Measurements from ENCODE around the gene KNCN.

The KNCN gene

DNA sequence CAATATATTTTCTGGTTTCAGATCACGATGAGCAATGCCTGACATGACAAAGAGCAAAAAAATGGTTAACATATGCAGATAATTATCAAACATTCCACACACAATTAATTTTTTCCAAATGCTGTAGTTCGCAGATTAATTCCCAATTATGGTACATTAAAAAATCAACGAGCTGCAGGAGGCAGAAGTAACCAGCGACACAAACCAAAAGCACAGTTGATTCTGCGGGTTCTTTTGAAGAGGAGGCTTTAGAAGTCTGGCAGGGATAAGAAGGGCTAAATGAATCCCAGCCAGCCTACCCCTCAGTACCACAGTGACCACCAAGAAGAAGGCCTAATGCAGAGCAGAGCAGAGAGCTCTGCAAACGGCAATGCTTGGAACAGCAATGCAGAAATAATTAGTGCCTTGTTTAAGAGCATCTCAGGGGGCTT is 17.0 kb upstream of the KNCN start:
- no peak for DNase-seq (ENCODE audit: low read depth)

DNA sequence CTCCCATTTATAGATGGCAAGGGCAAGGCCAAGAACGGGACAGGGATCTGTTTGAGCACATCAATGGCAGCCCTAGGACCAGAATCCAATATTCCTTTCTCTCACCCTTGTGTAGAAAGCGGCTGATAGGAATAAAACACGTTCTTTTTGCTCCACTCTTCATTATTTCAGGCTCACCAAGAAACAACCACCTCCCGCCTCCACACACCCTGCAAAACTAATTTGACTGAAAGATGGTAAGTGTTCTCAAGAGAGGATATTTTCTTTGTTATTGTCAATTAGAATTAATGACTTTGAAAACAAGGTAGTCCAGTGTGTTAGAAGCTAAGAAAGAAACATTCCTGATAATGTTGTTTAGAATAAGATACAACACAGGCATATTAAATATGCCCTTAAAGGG is 11.9 kb upstream of the KNCN start:
- no peak for DNase-seq (ENCODE audit: low read depth)

DNA sequence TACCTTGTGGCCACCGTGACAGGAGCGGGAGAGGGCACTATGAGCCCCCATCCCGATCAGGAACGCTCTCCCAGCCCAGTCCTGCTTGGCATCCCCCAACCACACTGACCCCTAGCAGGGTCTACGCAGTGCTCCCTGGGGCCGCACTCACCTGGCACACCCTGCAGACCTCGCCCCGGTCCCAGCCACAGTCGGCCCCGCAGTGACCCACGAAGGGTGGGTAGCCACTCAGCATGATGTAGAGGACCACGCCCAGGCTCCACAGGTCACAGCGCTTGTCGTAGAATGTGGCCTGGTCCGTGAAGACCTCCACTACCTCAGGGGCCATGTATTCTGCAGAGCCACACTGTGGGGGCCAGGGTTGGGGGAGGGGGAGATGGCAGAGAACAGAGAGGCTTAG is 11.1 kb upstream of the KNCN start:
- no peak for DNase-seq (ENCODE audit: low read depth)

DNA sequence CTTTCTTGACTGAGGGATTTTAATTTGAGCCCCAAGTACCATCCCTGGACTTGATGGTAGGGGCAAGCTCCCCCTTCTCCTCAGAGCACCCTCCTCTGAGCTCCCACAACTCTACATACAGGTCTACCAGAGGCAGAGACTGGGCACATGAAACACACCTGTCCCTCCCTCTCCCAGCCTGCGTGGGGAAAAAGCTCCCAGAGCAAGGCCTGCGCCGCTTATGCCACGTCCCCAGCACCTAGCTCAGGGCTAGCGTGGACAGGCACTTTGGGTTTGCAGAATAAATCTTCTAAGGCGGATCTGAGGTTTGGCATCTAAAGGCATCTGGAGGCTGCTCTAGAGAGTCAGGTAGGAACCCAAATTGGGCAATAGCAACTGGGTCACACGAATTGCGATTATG is 7.5 kb upstream of the KNCN start:
- DNase-seq (ENCODE audit: low read depth), result no peak

DNA sequence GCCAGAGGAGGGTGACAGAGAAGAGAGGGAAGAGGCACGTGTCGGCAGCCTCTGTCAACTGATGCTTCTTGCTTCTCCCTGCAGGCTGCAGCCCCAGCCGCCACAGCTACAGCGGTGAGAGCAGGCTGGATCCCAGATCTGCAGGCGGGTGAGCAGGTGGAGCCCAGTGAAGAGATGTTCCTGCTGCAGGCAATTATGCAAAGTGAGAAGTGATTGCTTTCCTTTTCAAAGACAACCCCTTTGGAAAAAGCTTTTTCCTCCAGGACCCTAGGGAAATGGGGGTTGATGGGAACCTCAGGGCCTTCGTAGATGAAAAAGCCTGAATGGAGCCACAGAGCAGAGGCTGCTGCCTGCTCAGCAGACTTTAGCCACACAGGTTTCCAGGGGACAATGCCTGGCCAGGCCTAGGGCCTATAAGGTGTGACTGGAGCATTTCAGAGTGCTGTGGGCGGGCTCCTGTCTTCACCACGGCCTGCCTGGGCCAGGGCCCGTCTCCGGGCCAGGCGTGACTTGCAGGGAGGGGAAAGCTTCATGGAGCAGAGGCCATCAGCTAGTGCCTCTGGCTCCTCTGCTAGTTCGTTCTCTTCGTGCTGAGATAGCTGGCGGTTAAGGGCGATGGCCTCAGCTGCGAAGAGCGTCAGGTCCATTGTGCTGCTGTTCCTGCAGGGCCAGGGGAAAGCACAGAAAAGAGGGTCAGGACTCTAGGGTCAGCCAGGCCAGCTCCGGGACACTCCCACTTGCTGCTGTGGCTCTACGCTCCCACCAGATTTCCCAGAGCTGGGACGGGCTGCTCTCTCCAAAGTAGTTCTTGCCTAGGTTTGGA is 6.9 kb upstream of the KNCN start:
- no peak for DNase-seq (ENCODE audit: low read depth)

DNA sequence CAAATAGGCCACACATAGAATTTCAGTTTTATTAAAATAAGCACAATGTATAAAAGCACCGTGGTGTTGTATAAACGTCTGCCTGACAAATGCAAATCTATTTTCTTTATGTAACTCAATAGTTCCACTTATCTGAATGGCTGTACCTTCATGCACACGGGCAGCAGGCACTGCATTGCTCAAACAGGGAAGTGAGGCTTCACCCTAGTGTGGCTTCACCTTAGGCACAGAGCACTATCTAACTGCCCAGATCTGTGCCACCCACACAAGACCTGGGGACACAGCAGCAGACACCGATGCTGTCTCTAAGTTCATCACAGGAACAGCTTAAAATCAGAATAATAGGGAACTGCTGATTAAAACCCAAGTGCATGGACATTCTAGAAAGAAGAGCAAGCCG is 6.0 kb upstream of the KNCN start:
- no peak for DNase-seq (ENCODE audit: low read depth)

DNA sequence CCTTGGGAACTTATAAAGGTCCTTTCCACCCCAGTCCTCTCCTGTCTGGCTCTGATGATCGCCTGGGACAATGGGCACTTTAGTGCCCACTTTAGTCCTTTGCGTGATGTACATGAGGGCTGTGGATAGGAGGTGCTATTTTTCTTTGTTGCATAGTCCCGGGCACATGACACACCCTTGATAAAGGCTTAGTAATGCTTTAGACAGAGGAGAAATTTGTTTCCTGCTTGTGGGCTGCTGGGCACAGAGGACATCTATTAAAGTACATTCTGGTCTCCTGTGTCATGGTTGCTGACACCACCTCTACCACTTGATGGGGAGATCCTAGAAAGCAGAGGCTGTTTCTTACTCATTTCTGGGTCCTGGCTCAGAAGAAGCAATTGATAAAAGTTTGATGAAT is 5.4 kb upstream of the KNCN start:
- DNase-seq (ENCODE audit: low read depth), result no peak

DNA sequence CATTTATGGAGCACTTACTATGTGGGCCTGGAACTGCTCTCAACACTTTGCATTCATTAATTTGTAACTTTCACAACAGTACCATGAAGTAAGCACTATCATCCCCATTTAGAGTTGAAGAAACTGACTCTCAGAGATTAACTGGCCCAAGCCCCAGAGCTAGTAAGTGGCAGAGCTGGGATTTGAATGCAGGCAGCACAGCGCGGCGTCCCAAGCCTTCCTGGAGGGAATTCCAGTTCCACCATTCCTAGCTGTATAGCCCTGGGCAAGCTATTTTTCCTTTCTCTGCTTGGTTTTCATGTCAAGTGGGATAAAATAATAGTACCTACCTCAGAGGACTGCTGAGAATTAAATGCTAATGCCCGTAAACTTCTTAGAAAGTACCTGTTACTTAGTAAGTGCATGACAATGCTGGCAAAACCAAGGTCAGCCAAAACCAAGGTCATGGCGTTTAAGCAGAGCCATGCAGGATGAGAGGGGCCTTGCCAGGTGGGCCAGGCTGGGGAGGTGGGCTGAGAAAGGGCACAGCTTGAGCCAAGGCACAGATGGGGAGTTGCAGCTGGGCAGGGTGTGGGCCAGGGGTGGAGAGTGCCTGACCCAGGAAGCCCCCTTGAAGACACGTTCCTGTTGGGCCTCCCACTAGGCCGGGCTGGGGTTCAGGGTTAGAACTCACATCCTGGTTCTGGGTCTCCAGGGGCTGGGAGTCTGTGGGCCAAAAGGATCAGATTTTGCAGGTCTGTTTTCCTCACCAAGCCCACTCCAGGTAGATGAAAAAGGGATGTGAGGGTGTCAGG is 4.6 kb upstream of the KNCN start:
- DNase-seq (ENCODE audit: low read depth), result no peak

DNA sequence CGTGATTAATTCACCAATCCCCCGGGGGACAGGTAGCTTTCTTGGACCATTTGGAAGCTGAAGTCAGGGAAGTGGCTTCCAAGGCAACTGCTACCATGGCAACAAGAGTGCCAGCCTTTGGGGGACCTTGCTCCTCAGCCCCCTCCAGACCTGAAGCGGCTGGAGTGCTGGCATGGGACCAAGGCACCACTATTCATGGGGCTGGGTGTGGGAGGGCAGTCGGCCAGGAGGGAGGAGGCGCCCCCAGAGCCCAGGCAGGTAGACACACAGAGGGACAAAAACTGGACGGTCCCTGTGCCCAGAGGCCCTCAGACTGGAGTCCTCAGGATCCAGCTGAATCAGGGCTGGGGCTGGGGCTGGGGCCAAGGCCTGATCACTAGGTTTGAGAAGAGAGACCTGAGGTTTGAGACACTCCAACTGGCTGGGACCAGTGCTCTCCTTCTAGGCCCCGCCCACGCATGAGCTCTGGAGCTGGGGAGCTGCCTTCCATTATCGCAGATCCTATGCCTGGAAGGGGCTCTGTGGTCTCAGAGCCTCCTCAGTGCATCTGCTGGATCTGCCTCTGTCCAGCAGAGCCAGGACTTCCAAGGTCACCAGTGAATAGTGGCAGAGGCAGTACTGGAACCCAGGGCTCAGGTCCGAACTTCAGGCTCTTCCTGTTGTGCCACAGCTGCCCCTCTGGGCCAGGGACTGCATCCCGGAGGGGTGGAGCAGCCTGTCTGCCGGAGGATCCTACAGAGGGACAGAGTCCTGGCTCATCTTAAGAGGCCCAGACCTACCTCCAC is 3.3 kb upstream of the KNCN start:
- DNase-seq (ENCODE audit: low read depth), result no peak

DNA sequence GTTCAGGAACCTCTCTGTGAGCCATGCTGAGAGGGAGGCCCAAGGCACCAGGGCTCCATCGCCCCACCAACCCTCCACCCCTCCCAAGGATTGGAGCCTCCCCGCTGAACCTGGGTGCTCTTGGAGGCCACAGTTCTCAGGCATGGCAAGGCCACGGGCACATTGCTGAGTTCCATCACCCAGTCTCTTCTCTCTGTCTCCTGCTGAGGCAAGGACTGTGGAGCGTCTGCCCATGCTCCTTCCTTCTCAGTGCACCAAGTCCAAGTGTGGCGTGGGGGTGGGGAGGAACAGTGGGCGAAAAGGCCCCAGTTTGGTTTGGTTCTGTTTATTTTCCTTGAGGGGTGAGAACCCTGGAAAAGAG is 2.8 kb upstream of the KNCN start:
- no peak for DNase-seq (ENCODE audit: low read depth)

DNA sequence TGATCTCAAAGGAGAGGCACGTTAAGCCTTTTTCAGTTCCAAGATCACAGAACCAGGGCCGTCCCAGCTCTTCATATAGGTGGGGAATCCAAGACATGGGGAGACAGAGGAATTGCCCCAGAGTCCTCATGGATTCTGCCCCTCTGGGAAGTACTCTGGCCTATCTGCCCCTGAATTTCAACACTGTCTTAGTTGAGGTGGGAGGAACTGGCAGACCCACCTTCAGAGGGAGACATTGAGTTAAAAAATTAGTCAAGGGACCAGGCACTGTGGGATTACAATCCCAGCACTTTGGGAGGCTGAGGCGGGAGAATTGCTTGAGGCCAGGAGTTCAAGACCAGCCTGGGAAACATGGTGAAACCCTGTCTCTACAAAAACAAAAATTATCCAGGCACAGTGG is 2.1 kb upstream of the KNCN start:
- DNase-seq (ENCODE audit: low read depth), result no peak

DNA sequence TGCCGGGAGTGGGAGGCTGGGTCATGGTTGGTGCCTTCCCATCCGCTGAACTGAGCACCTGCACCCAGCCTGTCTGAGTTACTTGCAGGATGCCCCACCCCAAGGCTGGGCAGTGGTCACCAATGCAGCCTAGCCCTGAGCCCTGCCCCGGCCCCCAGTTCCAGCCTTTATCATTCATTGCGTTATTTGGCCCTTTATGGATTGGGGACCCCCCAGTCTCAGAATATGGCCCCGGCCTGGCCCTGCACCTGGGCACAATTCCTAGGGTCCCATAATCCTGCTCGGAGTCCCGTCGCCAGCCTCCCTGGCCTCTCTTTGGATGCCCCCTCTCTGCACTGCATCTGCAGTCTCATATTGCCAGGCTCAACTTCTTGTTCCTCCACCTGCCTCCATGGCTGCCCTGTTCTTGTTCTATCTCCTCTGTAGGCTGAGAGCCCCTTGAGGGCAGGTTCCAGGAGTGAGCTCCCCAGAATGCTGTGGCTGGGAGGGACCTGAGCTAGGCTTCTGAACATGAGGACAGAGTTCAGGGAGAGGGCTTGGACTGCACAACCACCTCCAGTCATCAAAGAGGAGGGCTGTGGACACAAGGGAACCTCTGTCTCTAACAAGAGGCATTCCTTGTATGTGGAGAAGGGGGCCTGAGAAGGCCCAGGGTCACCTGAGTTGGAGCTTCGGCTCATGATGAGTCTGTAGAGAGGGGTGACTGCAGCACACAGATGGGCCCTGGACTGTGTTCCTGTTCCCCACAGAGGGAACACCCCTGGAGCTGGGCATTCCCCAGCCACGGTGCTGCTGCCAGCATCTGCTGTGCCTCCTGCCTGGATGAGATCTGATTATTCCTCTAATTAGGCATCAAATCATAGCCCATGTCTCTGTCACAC is 1.1 kb upstream of the KNCN start:
- DNase-seq (ENCODE audit: low read depth), result no peak

DNA sequence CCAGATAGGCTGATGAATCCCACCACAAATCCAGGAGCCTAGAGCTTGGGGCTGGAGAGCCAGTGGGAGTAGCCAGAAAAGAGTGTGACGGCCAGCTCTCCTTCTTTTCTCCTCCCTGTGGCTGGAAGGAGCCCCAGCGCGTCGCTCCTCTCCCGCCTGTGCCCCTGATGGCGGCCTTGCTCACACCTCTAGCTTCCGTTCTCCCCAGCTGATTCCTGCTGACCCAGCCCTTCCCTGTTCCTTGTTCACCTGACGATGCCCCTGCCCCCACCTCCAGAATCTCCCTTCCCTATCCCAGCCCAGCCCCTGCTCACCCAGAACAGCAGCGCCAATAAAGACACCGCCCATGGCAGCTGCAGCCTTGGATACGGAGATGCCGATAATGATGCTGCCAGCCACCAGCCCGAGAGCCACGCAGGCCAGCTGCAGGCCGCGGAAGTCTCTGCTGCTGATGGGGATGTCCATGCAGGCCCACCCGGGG is 656 bp downstream of the KNCN start:
- no peak for DNase-seq (ENCODE audit: low read depth)

DNA sequence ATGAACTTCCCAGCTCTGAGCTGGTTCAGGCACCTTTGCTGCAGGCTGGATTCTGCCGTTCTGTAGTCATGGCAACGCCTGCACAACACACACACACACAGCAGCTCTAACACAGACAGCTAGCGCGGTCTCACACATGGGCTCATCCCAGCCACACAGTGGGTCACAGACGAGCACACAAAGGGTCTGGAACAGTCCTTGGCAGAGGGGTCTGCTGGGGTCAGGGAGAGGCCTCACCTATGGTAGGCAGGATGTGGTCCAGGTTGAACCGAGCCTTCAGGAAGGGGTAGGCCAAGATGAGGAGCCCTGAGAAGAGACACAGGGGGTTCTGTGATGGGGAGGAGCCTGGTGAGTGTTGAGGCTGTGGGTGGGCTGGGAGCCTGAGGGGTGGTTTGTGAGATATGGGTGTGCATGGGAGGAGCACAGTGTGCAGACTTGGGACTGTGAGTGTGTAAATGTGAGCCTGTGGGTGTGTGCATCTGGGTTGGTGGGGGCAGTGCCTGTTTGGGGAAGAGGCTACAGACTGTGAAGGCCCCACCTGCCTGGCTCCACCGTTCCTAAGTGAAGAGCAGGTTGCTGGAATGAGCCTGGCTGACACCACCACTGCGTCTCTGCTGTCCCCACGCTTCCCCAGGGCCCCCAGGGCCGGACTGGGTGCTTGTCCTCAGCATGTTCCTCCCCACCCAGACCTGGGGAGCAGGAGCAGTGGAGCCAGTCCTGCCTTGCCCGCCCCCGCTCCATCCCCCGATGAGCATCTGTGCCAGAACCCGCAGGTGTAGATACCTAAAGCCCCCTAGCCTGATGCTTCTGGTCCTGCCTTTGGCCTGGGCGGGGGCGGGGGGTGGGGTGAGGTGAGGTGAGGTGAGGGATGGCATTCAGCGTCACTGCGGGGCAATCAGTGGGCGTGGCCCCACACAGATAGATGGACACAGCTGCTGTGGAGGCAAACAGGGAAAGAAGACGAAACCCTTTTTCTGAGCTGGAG is 1.5 kb downstream of the KNCN start:
- peak; percentile 21 for DNase-seq (ENCODE audit: low read depth)

DNA sequence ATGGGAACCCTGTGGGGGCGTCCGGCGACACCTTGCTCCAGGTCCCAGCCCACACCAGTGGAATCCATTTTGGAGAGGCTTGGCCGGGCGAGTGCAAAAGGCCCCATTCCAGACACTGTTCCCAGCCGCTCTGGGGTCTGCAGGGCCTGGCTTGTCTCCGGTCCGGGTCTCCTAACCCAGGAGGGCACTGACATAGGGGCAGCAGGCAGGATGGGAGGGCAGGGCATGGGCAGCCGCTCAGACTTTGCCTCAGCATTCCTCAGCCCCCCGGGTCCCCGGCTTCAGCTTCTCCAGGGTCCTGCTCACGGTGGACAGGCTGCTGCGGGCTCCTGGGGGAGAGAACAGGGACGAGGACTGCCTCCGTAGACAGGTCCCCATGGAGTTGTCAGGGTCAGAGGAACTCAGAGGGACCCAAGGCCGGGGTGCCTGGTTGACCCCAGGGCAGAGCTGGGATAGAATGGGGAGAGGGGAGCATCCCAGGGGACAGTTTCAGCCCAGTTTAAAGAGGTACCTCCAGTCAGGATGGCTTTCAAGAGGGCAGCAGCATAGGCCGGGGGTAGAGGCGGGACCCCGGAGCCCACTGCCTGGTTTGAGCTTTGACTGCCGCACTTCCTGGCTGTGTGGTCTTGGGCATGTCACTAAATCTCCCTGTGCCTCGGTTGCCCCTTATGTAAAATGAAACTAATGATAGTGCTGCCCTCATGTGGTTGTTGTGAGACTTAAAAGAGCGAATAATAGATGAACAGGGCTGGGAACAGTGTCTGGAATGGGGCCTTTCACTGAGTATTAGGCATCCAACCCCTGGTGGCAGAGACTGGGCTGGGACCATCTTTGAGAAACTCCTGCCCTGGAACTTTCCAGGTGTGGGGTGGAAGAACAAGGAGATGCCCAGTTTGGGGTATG is 3.7 kb downstream of the KNCN start:
- no peak for DNase-seq (ENCODE audit: low read depth)

DNA sequence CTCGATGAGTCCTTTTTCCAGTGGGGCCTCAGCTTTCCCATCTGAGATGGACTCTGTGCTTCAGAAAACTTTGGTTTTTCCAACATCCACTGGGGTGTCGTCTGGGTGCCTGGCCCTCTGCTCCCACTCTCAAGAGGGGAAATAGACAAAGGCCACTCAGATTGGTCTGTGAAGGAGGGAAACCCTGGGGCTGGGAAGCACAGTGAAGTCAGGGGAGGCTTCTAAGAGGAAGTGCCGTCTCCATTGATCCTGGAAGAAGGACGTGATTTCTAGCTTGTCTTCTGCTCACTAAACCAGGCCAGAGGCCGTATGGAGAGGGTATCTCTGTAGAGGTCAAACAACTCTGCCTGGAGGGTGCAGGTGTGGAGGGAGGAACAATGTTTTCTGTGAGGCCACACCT is 5.2 kb downstream of the KNCN start:
- DNase-seq (ENCODE audit: low read depth), result no peak

DNA sequence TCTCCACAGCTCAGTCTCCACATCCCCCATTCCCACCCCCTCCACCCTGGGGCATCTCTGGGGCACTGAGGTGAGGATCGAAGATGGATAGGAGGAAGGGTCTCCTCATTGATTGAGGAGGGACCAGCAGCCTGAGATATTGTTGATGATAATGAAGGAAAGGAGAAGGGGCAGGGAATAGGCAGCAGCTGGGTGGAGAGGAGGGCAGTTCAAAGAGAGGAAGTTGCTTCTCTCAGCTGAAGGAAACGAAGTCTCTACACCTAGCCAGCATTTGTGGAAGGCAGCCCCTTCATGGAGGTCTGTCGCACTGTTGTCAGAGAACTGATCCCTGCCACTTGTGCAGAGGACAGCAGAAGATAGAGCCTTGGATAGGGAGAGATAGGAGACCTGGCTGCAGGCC is 5.7 kb downstream of the KNCN start:
- DNase-seq (ENCODE audit: low read depth), result no peak

DNA sequence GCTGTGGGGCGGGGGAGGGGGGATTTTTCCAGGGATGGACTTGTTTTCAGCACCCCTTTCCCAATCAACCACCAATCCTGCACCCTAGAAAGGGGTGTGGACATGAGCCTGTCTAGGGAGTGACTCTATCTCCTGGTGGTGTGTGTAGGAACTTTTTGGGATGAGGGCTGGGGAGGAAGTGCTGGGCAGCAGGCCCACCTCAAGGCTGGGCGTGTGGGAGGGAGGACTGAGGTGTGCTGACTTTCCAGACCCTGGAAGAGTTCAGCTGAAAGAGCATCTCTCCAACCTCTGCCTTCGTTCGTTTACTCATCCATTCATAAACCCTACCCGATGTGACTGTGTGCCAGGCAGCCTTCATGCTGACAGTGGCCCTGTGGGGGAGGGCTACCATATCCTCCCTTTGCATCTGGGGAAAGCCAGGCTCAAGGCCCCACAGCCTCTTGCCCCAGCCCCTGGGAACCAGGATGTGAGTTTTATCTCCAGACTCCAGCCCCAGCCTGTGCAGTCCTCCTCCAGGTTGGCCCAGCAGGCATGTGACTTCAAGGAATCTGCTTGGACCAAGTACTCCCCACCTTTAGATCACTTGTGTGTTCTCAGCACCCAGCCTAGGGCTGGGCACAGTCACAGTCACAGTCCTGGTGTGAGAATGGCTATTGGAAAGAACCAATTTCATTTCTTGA is 6.7 kb downstream of the KNCN start:
- no peak for DNase-seq (ENCODE audit: low read depth)

All from T follicular helper cell (primary cell).